GM18505 (cell line): Measurements from ENCODE around the gene NUDT3.

ENCODE experiments used
- ATAC-seq: cut with Tn5 transposase; IDR thresholded peaks from one replicate; pipeline ENCODE4 v1.9.1; 2021; ENCODE audit not compliant: unreplicated experiment
- POLR2A ChIP-seq: IDR thresholded peaks from 4 replicates; pipeline ENCODE4 v1.6.1; 2011; ENCODE audit warnings: borderline replicate concordance; ENCODE audit not compliant: insufficient read depth, insufficient read length; ENCODE audit errors: extremely low read depth

The NUDT3 gene

DNA sequence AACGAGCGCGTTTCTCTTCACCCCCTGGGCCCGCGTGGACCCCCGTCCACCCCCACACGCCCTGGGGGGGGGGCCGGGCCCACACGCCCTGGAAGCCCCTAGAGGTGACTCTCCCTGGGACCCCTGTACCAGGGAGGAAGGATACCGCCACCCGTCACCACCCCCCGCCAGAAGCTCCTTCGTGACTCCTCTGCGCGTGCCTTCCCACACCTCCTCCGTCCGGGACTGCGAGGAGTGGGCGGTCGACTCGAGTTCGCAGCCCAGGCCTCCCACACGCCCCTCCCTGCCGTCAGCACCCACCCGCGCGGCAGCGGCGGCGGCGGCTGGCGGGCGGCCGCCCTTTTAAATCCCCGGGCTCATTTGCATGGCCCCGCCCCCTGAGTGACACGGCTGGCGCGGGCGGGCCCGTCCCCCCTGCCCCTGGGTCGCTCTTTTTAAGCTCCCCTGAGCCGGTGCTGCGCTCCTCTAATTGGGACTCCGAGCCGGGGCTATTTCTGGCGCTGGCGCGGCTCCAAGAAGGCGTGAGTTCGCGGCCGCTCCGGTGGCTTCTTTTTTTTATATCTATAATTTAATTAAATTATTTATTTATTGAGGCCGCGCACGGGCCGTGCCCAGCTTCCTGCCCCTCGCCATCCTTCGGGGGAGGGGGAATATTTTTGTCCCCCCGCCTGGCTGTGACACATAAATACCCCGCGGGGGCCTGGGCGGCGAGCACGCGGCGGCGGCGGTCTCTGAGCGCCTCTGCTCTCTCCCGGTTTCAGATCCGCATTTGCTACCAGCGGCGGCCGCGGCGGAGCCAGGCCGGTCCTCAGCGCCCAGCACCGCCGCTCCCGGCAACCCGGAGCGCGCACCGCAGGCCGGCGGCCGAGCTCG is 155.8 kb downstream of the NUDT3 start, which contains the start of gene HMGA1:
HMGA1 (plus strand) TSS at position 431 of the 873 bp plus-strand sequence. CDS start 3,908 bp downstream, outside the sequence.
- peak; percentile 62 for ATAC-seq
- TF ChIP-seq POLR2A, result peak; percentile 99

DNA sequence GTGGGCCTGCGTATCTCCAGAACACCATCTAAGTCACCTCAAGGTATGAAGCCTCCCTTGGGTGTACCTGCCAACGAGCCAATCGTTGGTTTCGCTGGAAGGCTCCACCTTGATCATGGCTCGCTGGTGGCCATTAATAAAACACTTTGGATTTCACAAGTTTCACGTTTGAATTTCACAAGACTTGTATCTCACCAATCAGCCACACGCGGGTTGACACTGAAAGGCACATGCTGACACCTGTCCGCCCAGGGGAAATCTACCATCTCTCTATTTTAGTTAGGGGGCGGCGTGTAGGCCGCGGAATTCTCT is 156.4 kb downstream of the NUDT3 start:
- ATAC-seq, result no peak
- TF ChIP-seq POLR2A, result no peak

DNA sequence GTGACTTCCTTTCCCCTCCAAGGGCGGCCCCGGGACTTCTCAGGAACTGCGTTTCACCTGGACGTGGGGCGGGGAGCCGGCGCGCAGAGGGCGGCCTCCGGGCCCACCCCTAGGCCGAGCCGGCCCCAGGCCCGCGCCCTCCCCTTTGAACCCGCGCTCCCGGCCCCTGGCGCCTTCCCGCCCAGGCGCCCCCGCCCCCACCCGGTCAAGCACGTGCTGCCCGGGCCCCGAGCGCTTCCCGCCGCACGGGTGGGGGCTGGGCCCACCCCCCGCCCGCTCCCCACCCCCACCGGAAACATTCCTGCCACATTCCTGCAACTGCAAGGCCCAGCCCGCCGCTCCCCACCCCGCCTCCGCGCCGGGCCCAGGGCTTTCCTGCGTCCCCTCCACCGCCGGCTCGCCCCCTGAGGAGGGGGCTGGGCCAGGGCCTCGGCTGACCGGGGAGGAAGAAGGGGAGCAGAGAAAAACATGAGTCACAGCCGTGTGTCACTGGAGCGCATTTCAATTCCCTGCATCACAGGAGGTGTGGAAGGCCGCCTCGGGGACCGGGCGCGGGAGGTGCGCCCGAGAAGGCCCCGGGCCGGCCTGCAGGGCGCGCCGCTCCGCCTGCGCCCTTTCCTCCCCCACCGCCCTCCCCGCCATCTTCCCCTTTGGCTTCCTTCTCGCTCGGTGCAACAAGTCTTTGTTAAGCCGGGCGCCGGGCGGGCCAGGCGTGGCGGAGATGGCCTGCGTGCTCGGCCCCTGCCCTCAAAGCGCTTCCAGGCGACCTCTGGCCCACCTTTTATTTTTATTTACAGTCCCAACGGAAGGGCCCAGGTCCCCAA is 156.9 kb downstream of the NUDT3 start:
- TF ChIP-seq POLR2A, result peak; percentile 45
- ATAC-seq, result no peak

DNA sequence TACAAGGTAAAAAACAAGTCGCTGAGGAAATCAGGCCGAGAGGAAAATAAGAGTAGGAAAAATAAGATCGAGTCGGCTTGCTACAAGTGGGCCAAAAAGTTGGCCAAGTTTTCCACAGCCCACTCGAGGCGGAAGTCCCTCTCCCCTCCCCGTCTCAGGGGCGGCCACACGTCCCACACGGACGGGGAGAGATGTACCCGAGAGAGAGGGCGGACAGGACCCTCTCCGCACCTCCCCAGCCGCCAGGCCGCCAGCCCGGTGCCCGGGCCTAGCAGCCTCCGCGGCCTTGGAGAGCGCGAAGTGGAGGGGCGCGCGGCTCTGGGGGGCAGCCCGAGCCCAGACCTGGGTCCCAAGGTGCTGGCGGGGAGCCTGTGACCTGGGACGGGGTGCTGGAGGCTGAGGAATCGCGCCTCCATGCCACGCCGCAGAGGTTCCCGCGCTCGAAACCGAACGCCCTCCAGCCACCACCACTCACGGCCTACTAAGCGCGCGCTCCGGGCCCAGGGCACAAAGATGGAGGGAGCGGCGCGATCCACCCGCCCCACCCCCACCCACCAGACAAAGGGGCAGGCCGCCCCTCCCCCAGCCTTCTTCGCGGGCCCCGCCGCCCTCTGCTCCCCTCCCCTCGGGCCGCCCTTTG is 157.7 kb downstream of the NUDT3 start:
- TF ChIP-seq POLR2A, result no peak
- ATAC-seq, result no peak

DNA sequence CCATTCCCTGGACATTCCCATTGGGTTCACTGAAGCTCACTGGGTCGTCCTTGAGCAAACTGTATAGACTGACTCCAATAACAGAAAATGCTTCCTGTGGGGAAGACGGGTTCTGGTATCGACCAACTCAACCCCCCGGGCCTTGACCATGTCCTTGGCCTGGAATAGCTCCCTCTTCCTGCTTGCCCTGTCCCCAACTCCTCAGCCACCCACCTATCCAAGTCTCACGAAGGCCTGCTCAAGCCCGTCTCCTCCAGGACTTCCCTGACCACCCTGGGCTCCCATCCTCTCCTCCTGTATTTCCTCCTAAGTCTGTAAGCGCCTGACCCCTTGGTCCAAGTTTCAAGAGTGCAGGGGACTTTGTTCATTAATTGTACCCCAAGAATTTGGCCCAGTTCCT is 158.6 kb downstream of the NUDT3 start:
- no peak for ATAC-seq
- TF ChIP-seq POLR2A, result no peak

DNA sequence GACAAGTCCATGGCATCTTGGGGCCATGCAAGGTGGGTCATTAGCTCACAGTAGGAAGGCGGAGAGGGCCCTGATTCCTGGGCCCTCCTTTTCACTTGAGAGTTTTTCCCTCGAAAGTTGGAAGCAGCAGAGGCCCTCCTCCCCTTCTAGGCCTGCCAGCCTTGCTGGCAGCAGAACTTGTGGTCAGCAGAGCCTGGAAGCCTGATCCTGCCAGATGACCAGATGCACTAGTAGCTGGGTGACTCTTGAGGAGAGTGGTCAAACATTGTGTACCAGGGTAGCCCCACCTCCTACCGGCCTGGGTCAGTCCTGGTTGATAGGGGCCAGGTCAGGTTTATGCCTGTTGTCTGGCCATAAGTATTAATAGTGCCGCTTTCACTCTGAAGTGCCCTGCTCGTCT is 159.6 kb downstream of the NUDT3 start:
- no peak for TF ChIP-seq POLR2A
- ATAC-seq, result no peak

DNA sequence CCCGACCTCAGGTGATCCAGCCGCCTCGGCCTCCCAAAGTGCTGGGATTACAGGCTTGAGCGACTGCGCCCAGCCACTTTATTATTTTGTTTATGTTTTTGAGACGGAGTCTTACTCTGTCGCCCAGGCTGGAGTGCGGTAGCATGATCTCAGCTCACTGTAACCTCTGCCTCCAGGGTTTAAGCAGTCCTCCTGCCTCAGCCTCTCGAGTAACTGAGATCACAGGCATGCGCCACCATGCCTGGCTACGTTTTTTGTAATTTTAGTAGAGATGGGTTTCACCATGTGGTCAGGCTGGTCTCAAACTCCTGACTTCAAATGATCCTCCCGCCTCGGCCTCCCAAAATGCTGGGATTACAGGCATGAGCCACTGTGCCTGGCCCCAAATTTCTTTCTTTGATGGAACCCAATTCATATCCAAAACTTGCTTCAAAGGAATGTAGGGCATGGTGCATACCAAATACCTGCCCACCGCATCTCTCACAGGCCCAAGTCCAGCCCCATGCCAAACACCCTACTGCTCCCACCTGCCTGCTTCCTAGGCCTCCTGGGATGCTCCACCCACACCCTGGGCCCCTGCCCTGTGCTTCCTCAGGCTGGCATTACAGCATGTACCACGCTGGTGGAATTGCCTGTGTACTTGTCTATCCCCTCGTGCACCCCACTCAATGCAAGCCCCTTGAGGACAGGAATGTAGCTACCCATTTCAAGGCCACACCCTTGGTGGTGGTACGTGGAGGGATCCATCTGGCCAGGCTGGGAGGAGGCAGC is 160.7 kb downstream of the NUDT3 start:
- ATAC-seq, result no peak
- TF ChIP-seq POLR2A, result no peak

DNA sequence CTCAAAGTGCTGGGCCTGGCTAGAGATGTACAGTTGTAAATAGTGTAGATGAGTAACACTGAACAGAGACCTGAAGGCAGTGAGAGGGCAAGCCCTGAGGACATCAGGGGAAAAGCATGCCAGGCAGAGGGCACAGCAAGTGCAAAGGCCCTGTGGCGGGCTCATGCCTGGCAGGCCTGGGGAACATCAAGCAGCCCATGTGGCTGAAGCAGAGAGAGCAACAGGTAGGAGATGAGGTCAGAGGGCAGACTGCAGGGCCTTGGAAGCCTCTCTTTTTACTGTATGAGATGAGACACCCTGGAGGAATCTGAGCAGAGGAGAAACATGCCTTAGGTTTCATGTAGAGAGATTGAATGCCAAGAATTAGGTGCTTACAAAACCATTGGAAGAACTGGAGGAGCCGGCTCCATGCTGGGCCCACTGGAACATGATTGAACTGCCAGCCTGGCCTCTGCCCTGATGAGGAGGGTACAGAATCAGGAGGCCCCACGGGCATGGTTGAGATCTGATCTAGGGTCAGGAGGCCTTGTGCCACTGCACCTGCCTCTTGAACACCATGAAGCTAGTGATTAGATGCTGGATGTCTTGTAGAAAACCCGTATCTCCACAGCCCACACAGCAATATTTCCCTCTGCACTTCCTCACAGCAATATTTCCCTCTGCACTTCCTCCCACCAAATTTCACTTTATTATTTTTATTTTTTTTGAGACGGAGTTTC is 161.7 kb downstream of the NUDT3 start:
- no peak for ATAC-seq

DNA sequence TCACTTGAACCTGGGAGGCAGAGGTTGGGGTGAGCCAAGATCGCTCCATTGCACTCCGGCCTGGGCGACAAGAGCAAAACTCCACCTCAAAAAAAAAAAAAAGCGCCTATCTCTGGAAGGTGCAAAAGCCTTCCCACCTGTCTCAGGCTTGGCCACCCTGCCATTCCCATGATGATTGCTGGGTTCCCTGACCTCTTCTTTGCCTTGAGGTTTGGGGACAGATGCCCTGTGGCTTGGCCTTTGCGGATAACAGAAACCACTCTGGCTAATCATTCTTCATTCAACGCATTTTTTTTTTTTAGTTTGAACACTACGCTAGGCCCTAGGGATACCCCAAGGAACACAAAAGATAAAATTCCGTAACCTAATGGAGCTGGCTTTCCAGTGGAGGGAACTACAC is 162.6 kb downstream of the NUDT3 start:
- ATAC-seq, result no peak
- TF ChIP-seq POLR2A, result no peak

More for the DNA sequence above, 161.7 kb downstream of the NUDT3 start:
- TF ChIP-seq POLR2A, result no peak
